Fibroblast of lung (primary cell): ENCODE data around the gene SMC4.

Source experiments
- EZH2 ChIP-seq: IDR thresholded peaks from 2 replicates; pipeline ENCODE4 v1.5.1; 2012; ENCODE audit warnings: low read length, control low read depth, mild to moderate bottlenecking; ENCODE audit errors: missing control alignments
- TF ChIP-seq, protein P1 (sequence below), 2 donors: IDR thresholded peaks in 1 of 2; conservative IDR thresholded peaks in 1 of 2; 1 replicate in 1 of 2; 2 replicates in 1 of 2; pipeline ENCODE4 v1.5.1; 2011 to 2012; ENCODE audit warnings: low read length in 2 of 2, control low read depth in 1 of 2, inconsistent platforms in 1 of 2, low read depth in 1 of 2, mild to moderate bottlenecking in 1 of 2

DNA sequence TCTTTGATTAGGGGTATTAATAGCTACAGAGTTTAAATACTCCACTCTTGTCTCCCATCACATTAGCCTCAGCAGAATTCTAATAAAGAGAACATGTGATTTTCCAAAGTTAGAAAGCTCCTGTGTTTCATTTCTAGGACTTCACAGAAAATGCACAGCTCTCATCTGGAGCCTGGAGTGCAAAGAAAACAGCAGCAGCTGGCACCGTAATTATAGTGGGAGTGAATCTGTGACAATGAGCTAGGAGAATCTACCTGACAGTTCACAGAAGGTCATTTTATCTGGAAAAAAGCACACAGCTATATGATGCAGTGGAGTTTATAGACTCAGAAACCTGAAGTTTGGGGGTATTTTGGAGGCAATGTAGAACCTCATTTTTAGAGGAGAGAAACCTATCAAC, 55.5 kb downstream of the SMC4 start:
- TF ChIP-seq, protein P1, sequence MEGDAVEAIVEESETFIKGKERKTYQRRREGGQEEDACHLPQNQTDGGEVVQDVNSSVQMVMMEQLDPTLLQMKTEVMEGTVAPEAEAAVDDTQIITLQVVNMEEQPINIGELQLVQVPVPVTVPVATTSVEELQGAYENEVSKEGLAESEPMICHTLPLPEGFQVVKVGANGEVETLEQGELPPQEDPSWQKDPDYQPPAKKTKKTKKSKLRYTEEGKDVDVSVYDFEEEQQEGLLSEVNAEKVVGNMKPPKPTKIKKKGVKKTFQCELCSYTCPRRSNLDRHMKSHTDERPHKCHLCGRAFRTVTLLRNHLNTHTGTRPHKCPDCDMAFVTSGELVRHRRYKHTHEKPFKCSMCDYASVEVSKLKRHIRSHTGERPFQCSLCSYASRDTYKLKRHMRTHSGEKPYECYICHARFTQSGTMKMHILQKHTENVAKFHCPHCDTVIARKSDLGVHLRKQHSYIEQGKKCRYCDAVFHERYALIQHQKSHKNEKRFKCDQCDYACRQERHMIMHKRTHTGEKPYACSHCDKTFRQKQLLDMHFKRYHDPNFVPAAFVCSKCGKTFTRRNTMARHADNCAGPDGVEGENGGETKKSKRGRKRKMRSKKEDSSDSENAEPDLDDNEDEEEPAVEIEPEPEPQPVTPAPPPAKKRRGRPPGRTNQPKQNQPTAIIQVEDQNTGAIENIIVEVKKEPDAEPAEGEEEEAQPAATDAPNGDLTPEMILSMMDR (conservative IDR thresholded peaks at IDR 0.05 in 1 of 2, IDR thresholded peaks at IDR 0.05 in 1 of 2; ENCODE audit: low read depth in 1 of 2, low read length in 2 of 2) = no peak
- no peak for TF ChIP-seq EZH2
